Astrocyte (in vitro differentiated cells and primary cell): ENCODE data around the gene CACNA1A. TPM values are rescaled to one million over a fixed set of nuclear protein-coding genes. Genes with fewer than 3 reads are reported as not detected.

Experiments used
- DNase-seq: peaks from one replicate; pipeline ENCODE4 v3.0.0-alpha.2; 2010; ENCODE audit warnings: low read depth
- FAIRE-seq: peaks from 2 replicates; lab custom pipeline; 2011; peaks lifted over from hg19 to GRCh38; lab: Jason Lieb, UNC
- H2AFZ ChIP-seq: 2 replicates; pipeline ENCODE4 v1.6.0; 2012; ENCODE audit warnings: low read depth, low read length, inconsistent platforms
- H3K27ac ChIP-seq: 2 replicates; pipeline ENCODE4 v1.5.1; 2011; ENCODE audit warnings: low read depth, low read length, inconsistent platforms
- H3K27me3 ChIP-seq: 2 replicates; pipeline ENCODE4 v1.6.0; 2011; ENCODE audit warnings: low read length, inconsistent platforms; ENCODE audit not compliant: insufficient read depth
- H3K36me3 ChIP-seq: 2 replicates; pipeline ENCODE4 v1.5.1; 2011; ENCODE audit warnings: low read length, inconsistent platforms; ENCODE audit not compliant: insufficient read depth
- H3K4me1 ChIP-seq: 2 replicates; pipeline ENCODE4 v1.5.1; 2011; ENCODE audit warnings: low read length, inconsistent platforms; ENCODE audit not compliant: insufficient read depth
- H3K4me2 ChIP-seq: 2 replicates; pipeline ENCODE4 v1.6.0; 2012; ENCODE audit warnings: low read length, inconsistent platforms
- H3K4me3 ChIP-seq: 2 replicates; pipeline ENCODE4 v1.5.1; 2011; ENCODE audit warnings: low read depth, mild to moderate bottlenecking, low read length, inconsistent platforms; ENCODE audit not compliant: insufficient read depth
- H3K79me2 ChIP-seq: 2 replicates; pipeline ENCODE4 v1.6.0; 2012; ENCODE audit warnings: mild to moderate bottlenecking, low read length, inconsistent platforms; ENCODE audit not compliant: insufficient read depth
- H3K9ac ChIP-seq: 2 replicates; pipeline ENCODE4 v1.6.0; 2012; ENCODE audit warnings: mild to moderate bottlenecking, low read length, inconsistent platforms
- H3K9me3 ChIP-seq: 2 replicates; pipeline ENCODE4 v1.5.1; 2012; ENCODE audit warnings: low read depth, mild to moderate bottlenecking, low read length, inconsistent platforms; ENCODE audit not compliant: insufficient read depth
- H4K20me1 ChIP-seq: 2 replicates; pipeline ENCODE4 v1.6.0; 2012; ENCODE audit warnings: low read length, inconsistent platforms; ENCODE audit not compliant: insufficient read depth
- H3K27ac Mint-ChIP-seq: one replicate; pipeline ENCODE4 v1.8.0; 2021; ENCODE audit warnings: mild to moderate bottlenecking, mixed read lengths; ENCODE audit not compliant: unreplicated experiment
- H3K27me3 Mint-ChIP-seq: one replicate; pipeline ENCODE4 v1.8.0; 2021; ENCODE audit warnings: low read depth, mixed read lengths; ENCODE audit not compliant: unreplicated experiment
- H3K36me3 Mint-ChIP-seq: one replicate; pipeline ENCODE4 v1.8.0; 2021; ENCODE audit warnings: low read depth, mixed read lengths; ENCODE audit not compliant: unreplicated experiment
- H3K4me1 Mint-ChIP-seq: one replicate; pipeline ENCODE4 v1.8.0; 2021; ENCODE audit warnings: low read depth, mixed read lengths; ENCODE audit not compliant: unreplicated experiment
- H3K4me3 Mint-ChIP-seq: one replicate; pipeline ENCODE4 v1.8.0; 2021; ENCODE audit warnings: mild to moderate bottlenecking, moderate library complexity, mixed read lengths; ENCODE audit not compliant: unreplicated experiment
- H3K9me3 Mint-ChIP-seq: one replicate; pipeline ENCODE4 v1.8.0; 2021; ENCODE audit warnings: mild to moderate bottlenecking, mixed read lengths; ENCODE audit not compliant: unreplicated experiment
- EZH2 ChIP-seq: IDR thresholded peaks from 2 replicates; pipeline ENCODE4 v1.6.1; 2012; ENCODE audit warnings: mild to moderate bottlenecking, low read length, inconsistent platforms; ENCODE audit not compliant: insufficient read depth
- total RNA-seq: library from RNA; stranded (reverse); gene quantifications from 2 replicates; pipeline ENCODE4 v1.2.1, GENCODE V29; 2021
- TF ChIP-seq, protein P1 (sequence below): IDR thresholded peaks from 2 replicates; pipeline ENCODE4 v1.5.1; 2011; ENCODE audit warnings: low read depth, mild to moderate bottlenecking, inconsistent platforms, low read length, moderate library complexity; ENCODE audit not compliant: insufficient read depth

The CACNA1A gene
- total RNA-seq, 1 donor from 2014 or later = 9.4 TPM

- H3K27ac ChIP-seq = peak overlapping the region; percentile 90
- no peaks in the 10 kb centered on the region for H3K9me3 Mint-ChIP-seq
- no peak overlapping the region for H3K4me3 ChIP-seq
- H3K9me3 ChIP-seq = no peaks in the 10 kb centered on the region
- no peaks in the 10 kb centered on the region for H4K20me1 ChIP-seq
- FAIRE-seq = no peak
- H3K4me1 Mint-ChIP-seq = peaks cover 33% of the 10 kb centered on the region
- H2AFZ ChIP-seq = peak overlapping the region; percentile 72
- no peaks in the 10 kb centered on the region for H3K36me3 ChIP-seq
- peak overlapping the region; percentile 34 for H3K4me3 Mint-ChIP-seq
- H3K4me2 ChIP-seq = peak overlapping the region; percentile 83
- peaks cover 60% of the 10 kb centered on the region for H3K4me1 ChIP-seq
- TF ChIP-seq EZH2 = no peak
- TF ChIP-seq, protein P1, sequence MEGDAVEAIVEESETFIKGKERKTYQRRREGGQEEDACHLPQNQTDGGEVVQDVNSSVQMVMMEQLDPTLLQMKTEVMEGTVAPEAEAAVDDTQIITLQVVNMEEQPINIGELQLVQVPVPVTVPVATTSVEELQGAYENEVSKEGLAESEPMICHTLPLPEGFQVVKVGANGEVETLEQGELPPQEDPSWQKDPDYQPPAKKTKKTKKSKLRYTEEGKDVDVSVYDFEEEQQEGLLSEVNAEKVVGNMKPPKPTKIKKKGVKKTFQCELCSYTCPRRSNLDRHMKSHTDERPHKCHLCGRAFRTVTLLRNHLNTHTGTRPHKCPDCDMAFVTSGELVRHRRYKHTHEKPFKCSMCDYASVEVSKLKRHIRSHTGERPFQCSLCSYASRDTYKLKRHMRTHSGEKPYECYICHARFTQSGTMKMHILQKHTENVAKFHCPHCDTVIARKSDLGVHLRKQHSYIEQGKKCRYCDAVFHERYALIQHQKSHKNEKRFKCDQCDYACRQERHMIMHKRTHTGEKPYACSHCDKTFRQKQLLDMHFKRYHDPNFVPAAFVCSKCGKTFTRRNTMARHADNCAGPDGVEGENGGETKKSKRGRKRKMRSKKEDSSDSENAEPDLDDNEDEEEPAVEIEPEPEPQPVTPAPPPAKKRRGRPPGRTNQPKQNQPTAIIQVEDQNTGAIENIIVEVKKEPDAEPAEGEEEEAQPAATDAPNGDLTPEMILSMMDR = no peak
- H3K79me2 ChIP-seq = peaks cover 2% of the 10 kb centered on the region
- H3K27ac Mint-ChIP-seq = peak overlapping the region; percentile 99
- no peaks in the 10 kb centered on the region for H3K36me3 Mint-ChIP-seq
- H3K9ac ChIP-seq = peak overlapping the region; percentile 70
- no peaks in the 10 kb centered on the region for H3K27me3 Mint-ChIP-seq
- no peak for DNase-seq
- H3K27me3 ChIP-seq = no peaks in the 10 kb centered on the region
These were observed 340.9 kb downstream of the CACNA1A start for GRCh38 chr19:13165162-13165997.

DNA sequence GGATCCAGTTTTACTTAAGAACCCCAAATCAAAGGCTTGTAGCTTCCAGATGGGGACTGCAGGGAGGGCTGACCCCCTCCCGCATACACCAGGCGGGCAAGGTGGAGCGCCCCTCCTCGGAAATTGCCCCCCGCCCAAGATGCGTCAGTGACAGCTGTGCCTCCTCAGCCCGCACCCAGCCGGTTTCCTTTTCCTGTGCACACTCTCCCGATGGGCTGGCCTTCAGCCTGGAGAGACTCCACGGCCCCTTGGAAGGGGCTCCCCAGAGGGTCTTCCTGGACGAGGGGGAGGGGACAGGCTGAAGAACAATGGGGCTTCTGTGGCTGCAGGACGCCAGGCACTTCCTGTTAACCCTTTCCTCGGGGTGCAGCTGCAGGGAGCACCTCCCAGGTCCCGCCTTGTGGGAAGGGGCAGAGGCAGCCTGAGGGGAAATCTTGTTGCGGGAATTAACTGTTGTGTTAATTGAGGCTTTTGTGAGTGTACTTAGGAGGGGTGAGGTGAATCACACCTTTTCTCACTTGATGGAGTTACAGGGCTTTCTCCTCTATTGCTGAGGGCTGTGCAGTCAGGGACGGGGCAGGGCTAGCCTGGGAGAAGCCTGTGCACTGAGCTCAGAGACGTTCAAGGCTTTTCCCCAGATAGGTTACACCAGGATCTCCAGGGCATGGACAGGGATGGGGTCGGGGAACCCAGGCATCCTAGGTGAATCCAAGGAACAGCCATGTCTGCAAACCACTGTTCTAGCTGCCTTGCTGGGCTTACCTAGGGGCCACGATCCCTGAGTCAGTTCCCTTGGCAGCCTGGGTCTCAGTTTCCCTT is 341.7 kb downstream of the CACNA1A start:
- no peaks in the 10 kb centered on the region for H3K27me3 ChIP-seq
- no peak for DNase-seq
- H3K4me1 ChIP-seq = peaks cover 53% of the 10 kb centered on the region
- TF ChIP-seq, protein P1 = no peak
- TF ChIP-seq EZH2 = no peak
- peak overlapping the region; percentile 83 for H3K4me2 ChIP-seq
- H3K27ac Mint-ChIP-seq = peak overlapping the region; percentile 99
- peak overlapping the region; percentile 32 for H3K4me3 ChIP-seq
- FAIRE-seq = no peak
- H3K27ac ChIP-seq = peak overlapping the region; percentile 90
- no peaks in the 10 kb centered on the region for H3K9me3 Mint-ChIP-seq
- no peaks in the 10 kb centered on the region for H3K27me3 Mint-ChIP-seq
- H3K79me2 ChIP-seq = peaks cover 2% of the 10 kb centered on the region
- H3K4me3 Mint-ChIP-seq = peak overlapping the region; percentile 69
- no peaks in the 10 kb centered on the region for H3K9me3 ChIP-seq
- H2AFZ ChIP-seq = peak overlapping the region; percentile 72
- peaks cover 32% of the 10 kb centered on the region for H3K4me1 Mint-ChIP-seq
- H3K36me3 ChIP-seq = no peaks in the 10 kb centered on the region
- no peaks in the 10 kb centered on the region for H4K20me1 ChIP-seq
- H3K9ac ChIP-seq = peak overlapping the region; percentile 70
- H3K36me3 Mint-ChIP-seq = no peaks in the 10 kb centered on the region
